ENCODE measurements around the gene SAMD11.

DNA sequence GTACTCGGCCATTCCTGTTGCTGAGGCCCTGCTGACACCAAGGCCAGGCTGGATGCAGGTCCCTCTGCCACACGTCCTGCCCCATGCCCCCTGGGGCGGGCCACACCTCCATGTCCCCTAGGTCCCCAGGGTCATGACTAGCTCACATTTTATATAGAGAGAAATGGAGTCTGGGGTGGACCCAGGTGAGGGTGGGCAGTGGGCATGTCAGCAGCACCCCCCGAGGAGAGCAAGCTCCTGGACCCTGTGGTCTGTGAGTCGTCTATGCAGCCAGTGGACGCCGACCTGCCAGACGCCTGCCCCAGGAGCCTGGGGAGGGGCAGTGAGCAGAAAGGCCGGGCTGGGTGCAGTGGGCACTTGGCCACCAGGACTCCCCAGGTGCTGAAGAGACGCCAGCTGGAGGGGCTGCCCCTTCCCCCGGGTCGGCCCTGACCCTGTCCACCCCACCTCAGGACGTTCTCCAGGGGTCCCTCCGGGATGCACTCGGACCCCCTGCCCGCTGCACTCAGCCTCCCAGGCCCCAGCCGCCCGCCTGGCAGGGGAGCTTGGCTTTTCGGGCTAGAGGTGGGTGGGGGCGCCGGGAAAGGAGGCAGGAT lies 15.9 kb downstream of the SAMD11 start:
- TF ChIP-seq YY1 (IDR thresholded peaks at IDR 0.05; ENCODE audit: insufficient read depth, insufficient read length) (no peak), SUZ12 (IDR thresholded peaks at IDR 0.05; ENCODE audit: extremely low read depth, insufficient read depth, insufficient read length) (no peak), ZNF274 (IDR thresholded peaks at IDR 0.05; ENCODE audit: low read depth, low read length) (no peak)
